Transverse colon (tissue), 4 donors: ENCODE measurements around the gene ZNF79. TPM values are rescaled to one million over a fixed set of nuclear protein-coding genes. Genes with fewer than 3 reads are reported as not detected.

Experiments used
- DNase-seq: peaks from one replicate; pipeline ENCODE4 v3.0.0-alpha.2; 2019
- H3K27ac ChIP-seq, 4 donors: fragments of 200-600 bp; sonication (generic); 2 replicates each; pipeline ENCODE4 v1.5.1; 2016 to 2018; ENCODE audit warnings: inconsistent platforms in 4 of 4
- H3K27me3 ChIP-seq: fragments of 200-600 bp; sonication (generic); 2 replicates; pipeline ENCODE4 v1.5.1; 2017; ENCODE audit warnings: inconsistent platforms
- H3K36me3 ChIP-seq, 4 donors: fragments of 200-600 bp; sonication (generic); 2 replicates each; pipeline ENCODE4 v1.5.1; 2017 to 2019; ENCODE audit warnings: inconsistent platforms in 4 of 4
- H3K4me1 ChIP-seq, 4 donors: fragments of 200-600 bp; sonication (generic); 2 replicates each; pipeline ENCODE4 v1.5.1; 2017 to 2020; ENCODE audit warnings: inconsistent platforms in 4 of 4
- H3K4me3 ChIP-seq, 4 donors: fragments of 200-600 bp; sonication (generic); 1 replicate in 1 of 4; 2 replicates in 3 of 4; pipeline versions ENCODE4 v1.5.1 to v1.6.1; 2017 to 2019; ENCODE audit warnings: inconsistent platforms in 4 of 4
- H3K9me3 ChIP-seq, 2 donors: fragments of 200-600 bp; sonication (generic); 2 replicates each; pipeline ENCODE4 v1.5.1; 2017 to 2019; ENCODE audit warnings: inconsistent platforms in 2 of 2
- CTCF ChIP-seq, 5 experiments: fragments of 200-600 bp in 3 of 5; fragments of 450-650 bp in 2 of 5; sonication (generic) in 3 of 5; IDR thresholded peaks; 1 replicate in 2 of 5; 2 replicates in 3 of 5; pipeline ENCODE4 v1.5.1; 2016 to 2017; ENCODE audit warnings: antibody characterized with exemption in 5 of 5, inconsistent platforms in 3 of 5, mild to moderate bottlenecking in 2 of 5, moderate library complexity in 1 of 5
- EP300 ChIP-seq: sonication (generic); formaldehyde crosslinking; IDR thresholded peaks from one replicate; pipeline ENCODE4 v1.6.1; 2017; ENCODE audit warnings: antibody characterized with exemption, low read depth
- POLR2A ChIP-seq: fragments of 450-650 bp; IDR thresholded peaks from one replicate; pipeline ENCODE4 v1.6.1; 2016; ENCODE audit warnings: antibody characterized with exemption, mild to moderate bottlenecking, moderate library complexity
- POLR2AphosphoS5 ChIP-seq, 3 donors: sonication (generic); formaldehyde crosslinking; IDR thresholded peaks; one replicate each; pipeline ENCODE4 v1.6.1; 2016; ENCODE audit warnings: antibody characterized with exemption in 3 of 3
- WGBS, 2 donors: methylation state at CpG; one replicate each; pipeline ENCODE4 v1.1.5; 2018; ENCODE audit warnings: low coverage in 1 of 2; 5-methylcytosine and 5-hydroxymethylcytosine counted together
- in situ Hi-C, 4 donors: fragments of 200-750 bp; cut with MboI; loops; one replicate each; pipeline versions ENCODE4 v1.15.0 to v1.15.1; 2017; ENCODE audit warnings: low sequenced_read_pairs in 3 of 4, low pct_ligation_motif_present in 1 of 4, low pct_unique_long_range_greater_than_20kb in 1 of 4
- intact Hi-C: fragments of 100-400 bp; cut with DNase I; formaldehyde crosslinking; loops from one replicate; pipeline ENCODE4 v1.15.1; 2023; ENCODE audit warnings: low total_unique reads
- total RNA-seq, 4 donors: library from RNA; depleted of rRNA; stranded (reverse); fragments of >200 nt; gene quantifications; one replicate each; pipeline ENCODE4 v1.1.0, GENCODE V29; 2016

Gene ZNF79
- total RNA-seq, 4 donors from 2014 or later, result 9.4 to 12.3 (median 11.3) TPM

- DNase-seq, result no peak
- WGBS, 2 donors, result 0 to 88% methylated on average over 1 to 17 of the region's 17 CpGs
- TF ChIP-seq POLR2A (no peak), CTCF (IDR thresholded peaks at IDR 0.05) (no peak), POLR2AphosphoS5 (IDR thresholded peaks at IDR 0.05) (no peak), EP300 (no peak)
- Histone ChIP-seq H3K27ac (peak overlapping the region in 3 of 4 donors; percentile 8 to 32 (median 13)), H3K9me3 (no peaks in the 10 kb centered on the region), H3K4me3 (no peak overlapping the region), H3K4me1 (peaks cover 2 to 8% (median 4%) of the 10 kb centered on the region in 4 donors), H3K27me3 (no peaks in the 10 kb centered on the region), H3K36me3 (peaks cover 0 to 49% (median 16%) of the 10 kb centered on the region in 4 donors)
- intact Hi-C loops (no loop called here), in situ Hi-C loops (no loop called here)
Observed at GRCh38 chr9:127444283-127444920, 20.2 kb downstream of the ZNF79 start.

- no peak for DNase-seq
- peaks cover 0 to 52% (median 16%) of the 10 kb centered on the region in 4 donors for H3K36me3 ChIP-seq
- no peaks in the 10 kb centered on the region for H3K27me3 ChIP-seq
- no peak overlapping the region for H3K4me3 ChIP-seq
- in situ Hi-C loops, result no loop called here
- H3K4me1 ChIP-seq, result peaks cover 9 to 16% (median 12%) of the 10 kb centered on the region in 4 donors
- H3K27ac ChIP-seq, result no peak overlapping the region
- no peaks in the 10 kb centered on the region for H3K9me3 ChIP-seq
- TF ChIP-seq CTCF (IDR thresholded peaks at IDR 0.05) (no peak), POLR2AphosphoS5 (IDR thresholded peaks at IDR 0.05) (no peak), POLR2A (no peak), EP300 (no peak)
- WGBS, 2 donors, result 90 to 92% methylated on average over 10 to 15 of the region's 15 CpGs
- intact Hi-C loops, result no loop called here
Observed at GRCh38 chr9:127444921-127445850, 21.0 kb downstream of the ZNF79 start.

- intact Hi-C loops (no loop called here), in situ Hi-C loops (no loop called here)
- TF ChIP-seq POLR2AphosphoS5 (IDR thresholded peaks at IDR 0.05) (peak in 1 of 3 donors; percentile 6), CTCF (IDR thresholded peaks at IDR 0.05) (no peak), POLR2A (no peak)
- no peaks in the 10 kb centered on the region for H3K9me3 ChIP-seq
- DNase-seq, result no peak
- peaks cover 0 to 52% (median 16%) of the 10 kb centered on the region in 4 donors for H3K36me3 ChIP-seq
- no peak overlapping the region for H3K27ac ChIP-seq
- peaks cover 9 to 20% (median 16%) of the 10 kb centered on the region in 4 donors for H3K4me1 ChIP-seq
- no peaks in the 10 kb centered on the region for H3K27me3 ChIP-seq
- whole genome bisulfite sequencing, 2 donors, result 83% methylated on average over 4 of the region's 4 CpGs; no CpG with 5 or more reads in 1 of the 2 donors
- H3K4me3 ChIP-seq, result no peak overlapping the region
Observed at GRCh38 chr9:127445851-127446712, 21.9 kb downstream of the ZNF79 start.
